K562 (cell line): Measurements from ENCODE around the gene STMN3. TPM values are rescaled to one million over a fixed set of nuclear protein-coding genes. Genes with fewer than 3 reads are reported as not detected.

Experiments
- BACH1 ChIP-seq: fragments of 200-800 bp; sonication (Bioruptor generic); IDR thresholded peaks from 2 replicates; pipeline ENCODE4 v1.6.1; 2016; ENCODE audit warnings: missing genetic modification characterization, missing compliant biosample characterization
- GATAD2A ChIP-seq: fragments of 450-650 bp; IDR thresholded peaks from 2 replicates; pipeline ENCODE4 v1.6.1; 2017
- ILF3 ChIP-seq: fragments of 450-650 bp; IDR thresholded peaks from 2 replicates; pipeline ENCODE4 v1.6.1; 2018; ENCODE audit warnings: antibody characterized with exemption, mild to moderate bottlenecking, moderate library complexity, borderline replicate concordance
- KLF1 ChIP-seq: fragments of 450-650 bp; IDR thresholded peaks from 2 replicates; pipeline ENCODE4 v1.6.1; 2016; ENCODE audit warnings: missing genetic modification characterization, missing compliant biosample characterization
- L3MBTL2 ChIP-seq: fragments of 450-650 bp; IDR thresholded peaks from 2 replicates; pipeline ENCODE4 v1.6.1; 2016; ENCODE audit warnings: mild to moderate bottlenecking, moderate library complexity
- MEF2A ChIP-seq: IDR thresholded peaks from 2 replicates; pipeline ENCODE4 v1.6.1; 2011; ENCODE audit warnings: low read depth, mild to moderate bottlenecking, low read length, moderate library complexity; ENCODE audit not compliant: control insufficient read depth
- NR2C2 ChIP-seq, 2 experiments: fragments of 200-800 bp in 1 of 2; sonication (Bioruptor generic) in 1 of 2; sonication (generic) in 1 of 2; formaldehyde crosslinking in 1 of 2; IDR thresholded peaks; 2 replicates each; pipeline versions ENCODE4 v1.6.1 to v1.8.0; 2016 to 2022; ENCODE audit warnings: mild to moderate bottlenecking in 1 of 2, missing compliant biosample characterization in 1 of 2, missing genetic modification characterization in 1 of 2, missing genetic modification reagents in 1 of 2
- POLR2G ChIP-seq: fragments of 200-400 bp; formaldehyde crosslinking; IDR thresholded peaks from 2 replicates; pipeline ENCODE4 v1.6.1; 2017; ENCODE audit warnings: low read depth, mild to moderate bottlenecking, antibody characterized with exemption, low read length, moderate library complexity
- SRSF1 ChIP-seq: fragments of 200-400 bp; formaldehyde crosslinking; IDR thresholded peaks from 2 replicates; pipeline ENCODE4 v1.6.1; 2017; ENCODE audit warnings: mild to moderate bottlenecking, low read depth, low read length, moderate library complexity
- ZBTB1 ChIP-seq: sonication (generic); formaldehyde crosslinking; IDR thresholded peaks from 2 replicates; pipeline ENCODE4 v1.8.1; 2023; ENCODE audit warnings: missing genetic modification reagents, low read depth, mild to moderate bottlenecking, borderline replicate concordance
- ZKSCAN3 ChIP-seq: fragments of 250-450 bp; sonication (Bioruptor Pico); IDR thresholded peaks from 2 replicates; pipeline ENCODE4 v1.4.0; 2020
- ZNF444 ChIP-seq: fragments of 250-450 bp; sonication (Bioruptor Pico); IDR thresholded peaks from 2 replicates; pipeline ENCODE4 v1.4.0; 2020; ENCODE audit warnings: mild to moderate bottlenecking, moderate library complexity
- ZNF79 ChIP-seq: fragments of 250-450 bp; sonication (Bioruptor Pico); IDR thresholded peaks from 2 replicates; pipeline ENCODE4 v1.4.0; 2020; ENCODE audit warnings: low read depth, mild to moderate bottlenecking, moderate library complexity
- polyA plus RNA-seq, 8 experiments: library from polyadenylated mRNA; depleted of rRNA in 4 of 8; stranded (reverse) in 5 of 8; unstranded in 3 of 8; fragments of >200 nt; fragmentation: Nextera tagmentation in 2 of 8; fragmentation: Illumina TruSeq in 1 of 8; extraction: Ambion mirVana in 2 of 8; extraction: Trizol in 1 of 8; gene quantifications; 2 replicates each; pipeline versions ENCODE4 v1.2.1 to v1.2.3, GENCODE V29; 2011 to 2014; ENCODE audit warnings: inconsistent platforms in 1 of 8, missing spikeins in 1 of 8
- total RNA-seq, 7 experiments: library from RNA; depleted of rRNA in 6 of 7; stranded (reverse); fragments of >200 nt in 6 of 7; fragmentation: Illumina TruSeq in 2 of 7; extraction: Trizol in 2 of 7; gene quantifications; 2 replicates each; pipeline versions ENCODE4 v1.2.1 to v1.2.3, GENCODE V29; 2011 to 2021; ENCODE audit warnings: low replicate concordance in 1 of 7
- TF ChIP-seq, protein P1 (sequence below): sonication (generic); formaldehyde crosslinking; IDR thresholded peaks from 2 replicates; pipeline ENCODE4 v1.8.1; 2023; ENCODE audit warnings: mild to moderate bottlenecking, missing genetic modification reagents
- TF ChIP-seq, protein P2 (sequence below): sonication (generic); formaldehyde crosslinking; IDR thresholded peaks from 2 replicates; pipeline ENCODE4 v1.8.1; 2023; ENCODE audit warnings: mild to moderate bottlenecking, missing genetic modification reagents
- TF ChIP-seq, protein P3 (sequence below): fragments of 250-450 bp; sonication (Bioruptor Pico); IDR thresholded peaks from 2 replicates; pipeline ENCODE4 v1.8.0; 2021; ENCODE audit warnings: borderline replicate concordance, mild to moderate bottlenecking, moderate library complexity; ENCODE audit not compliant: poor library complexity, severe bottlenecking
- TF ChIP-seq, protein P4 (sequence below), 2 experiments: fragments of 450-650 bp; IDR thresholded peaks; 2 replicates each; pipeline ENCODE4 v1.6.1; 2018; ENCODE audit warnings: mild to moderate bottlenecking in 2 of 2, low read depth in 1 of 2; ENCODE audit not compliant: partially characterized antibody in 2 of 2
- TF ChIP-seq, protein P5 (sequence below): fragments of 250-450 bp; sonication (Bioruptor Pico); IDR thresholded peaks from 2 replicates; pipeline ENCODE4 v1.9.0; 2021; ENCODE audit warnings: mild to moderate bottlenecking

STMN3 gene
- total and polyA plus RNA-seq, 9 of the 15 experiments (the other 6 are each of a cell fraction or from before 2014, with no cell fraction given) = 0.70 to 65.6 (median 29.4) TPM

DNA sequence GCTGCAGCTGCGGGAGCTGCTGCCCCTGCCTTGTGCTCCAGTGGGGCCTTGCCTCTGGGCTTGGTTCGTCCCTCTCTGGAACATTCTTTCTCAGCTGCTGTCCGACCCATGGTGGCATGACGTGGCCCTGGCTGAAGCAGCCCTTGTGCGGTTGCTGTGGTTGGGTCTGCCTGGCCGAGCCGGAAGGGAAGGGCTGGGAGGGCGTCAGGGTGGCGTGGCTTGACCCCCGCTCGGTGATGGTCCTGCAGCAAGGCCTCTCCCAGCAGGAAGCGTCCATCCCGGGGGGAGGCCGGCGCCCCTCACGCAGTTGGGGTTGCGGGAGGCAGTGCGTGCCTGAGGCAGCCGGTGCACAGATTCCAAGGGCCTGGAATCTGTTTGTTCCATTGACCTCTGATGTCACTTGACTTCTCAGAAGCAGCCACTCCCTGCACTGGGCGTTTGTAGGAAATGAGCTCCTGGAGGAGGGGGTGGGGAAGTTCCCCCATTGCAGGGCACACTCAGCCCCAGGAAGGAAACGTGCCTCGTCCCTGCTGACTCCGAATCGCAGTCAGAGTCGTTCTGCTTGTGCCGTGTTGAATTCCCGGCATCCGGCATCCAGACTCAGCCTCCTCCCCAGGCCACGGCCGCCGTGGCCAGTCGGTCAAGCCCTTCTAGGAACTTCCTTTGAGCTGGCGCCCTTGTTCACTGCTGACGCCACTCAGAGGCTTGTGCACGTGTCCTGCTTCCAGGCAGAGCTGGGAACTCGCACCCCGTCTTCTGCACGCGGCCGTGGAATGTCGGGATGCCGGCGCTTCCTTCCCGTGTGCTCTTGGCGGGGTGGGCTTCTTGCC is 33.5 kb upstream of the STMN3 start (continued):
- TF ChIP-seq, protein P1, sequence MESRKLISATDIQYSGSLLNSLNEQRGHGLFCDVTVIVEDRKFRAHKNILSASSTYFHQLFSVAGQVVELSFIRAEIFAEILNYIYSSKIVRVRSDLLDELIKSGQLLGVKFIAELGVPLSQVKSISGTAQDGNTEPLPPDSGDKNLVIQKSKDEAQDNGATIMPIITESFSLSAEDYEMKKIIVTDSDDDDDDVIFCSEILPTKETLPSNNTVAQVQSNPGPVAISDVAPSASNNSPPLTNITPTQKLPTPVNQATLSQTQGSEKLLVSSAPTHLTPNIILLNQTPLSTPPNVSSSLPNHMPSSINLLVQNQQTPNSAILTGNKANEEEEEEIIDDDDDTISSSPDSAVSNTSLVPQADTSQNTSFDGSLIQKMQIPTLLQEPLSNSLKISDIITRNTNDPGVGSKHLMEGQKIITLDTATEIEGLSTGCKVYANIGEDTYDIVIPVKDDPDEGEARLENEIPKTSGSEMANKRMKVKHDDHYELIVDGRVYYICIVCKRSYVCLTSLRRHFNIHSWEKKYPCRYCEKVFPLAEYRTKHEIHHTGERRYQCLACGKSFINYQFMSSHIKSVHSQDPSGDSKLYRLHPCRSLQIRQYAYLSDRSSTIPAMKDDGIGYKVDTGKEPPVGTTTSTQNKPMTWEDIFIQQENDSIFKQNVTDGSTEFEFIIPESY (CRISPR knock-in tag) = peak; percentile 75
- TF ChIP-seq POLR2G = peak; percentile 66
- 0 out of 2 replicates have a peak, but pooled peaks have one; percentile 12 for TF ChIP-seq NR2C2 (CRISPR knock-in tag; IDR thresholded peaks at IDR 0.05)
- TF ChIP-seq NR2C2 (tag; IDR thresholded peaks at IDR 0.05) = 0 out of 2 replicates have a peak, but pooled peaks have one; percentile 21
- TF ChIP-seq ILF3 = no peak
- TF ChIP-seq ZNF444 (CRISPR knock-in tag) = no peak
- no peak for TF ChIP-seq SRSF1
- TF ChIP-seq, protein P2, sequence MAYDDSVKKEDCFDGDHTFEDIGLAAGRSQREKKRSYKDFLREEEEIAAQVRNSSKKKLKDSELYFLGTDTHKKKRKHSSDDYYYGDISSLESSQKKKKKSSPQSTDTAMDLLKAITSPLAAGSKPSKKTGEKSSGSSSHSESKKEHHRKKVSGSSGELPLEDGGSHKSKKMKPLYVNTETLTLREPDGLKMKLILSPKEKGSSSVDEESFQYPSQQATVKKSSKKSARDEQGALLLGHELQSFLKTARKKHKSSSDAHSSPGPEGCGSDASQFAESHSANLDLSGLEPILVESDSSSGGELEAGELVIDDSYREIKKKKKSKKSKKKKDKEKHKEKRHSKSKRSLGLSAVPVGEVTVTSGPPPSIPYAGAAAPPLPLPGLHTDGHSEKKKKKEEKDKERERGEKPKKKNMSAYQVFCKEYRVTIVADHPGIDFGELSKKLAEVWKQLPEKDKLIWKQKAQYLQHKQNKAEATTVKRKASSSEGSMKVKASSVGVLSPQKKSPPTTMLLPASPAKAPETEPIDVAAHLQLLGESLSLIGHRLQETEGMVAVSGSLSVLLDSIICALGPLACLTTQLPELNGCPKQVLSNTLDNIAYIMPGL (CRISPR knock-in tag) = no peak
- TF ChIP-seq ZKSCAN3 = no peak
- no peak for TF ChIP-seq BACH1 (tag)
- TF ChIP-seq ZBTB1 (CRISPR knock-in tag) = peak; percentile 89
- no peak for TF ChIP-seq GATAD2A
- TF ChIP-seq, protein P3, sequence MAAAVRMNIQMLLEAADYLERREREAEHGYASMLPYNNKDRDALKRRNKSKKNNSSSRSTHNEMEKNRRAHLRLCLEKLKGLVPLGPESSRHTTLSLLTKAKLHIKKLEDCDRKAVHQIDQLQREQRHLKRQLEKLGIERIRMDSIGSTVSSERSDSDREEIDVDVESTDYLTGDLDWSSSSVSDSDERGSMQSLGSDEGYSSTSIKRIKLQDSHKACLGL (CRISPR knock-in tag) = no peak
- TF ChIP-seq, protein P4, sequence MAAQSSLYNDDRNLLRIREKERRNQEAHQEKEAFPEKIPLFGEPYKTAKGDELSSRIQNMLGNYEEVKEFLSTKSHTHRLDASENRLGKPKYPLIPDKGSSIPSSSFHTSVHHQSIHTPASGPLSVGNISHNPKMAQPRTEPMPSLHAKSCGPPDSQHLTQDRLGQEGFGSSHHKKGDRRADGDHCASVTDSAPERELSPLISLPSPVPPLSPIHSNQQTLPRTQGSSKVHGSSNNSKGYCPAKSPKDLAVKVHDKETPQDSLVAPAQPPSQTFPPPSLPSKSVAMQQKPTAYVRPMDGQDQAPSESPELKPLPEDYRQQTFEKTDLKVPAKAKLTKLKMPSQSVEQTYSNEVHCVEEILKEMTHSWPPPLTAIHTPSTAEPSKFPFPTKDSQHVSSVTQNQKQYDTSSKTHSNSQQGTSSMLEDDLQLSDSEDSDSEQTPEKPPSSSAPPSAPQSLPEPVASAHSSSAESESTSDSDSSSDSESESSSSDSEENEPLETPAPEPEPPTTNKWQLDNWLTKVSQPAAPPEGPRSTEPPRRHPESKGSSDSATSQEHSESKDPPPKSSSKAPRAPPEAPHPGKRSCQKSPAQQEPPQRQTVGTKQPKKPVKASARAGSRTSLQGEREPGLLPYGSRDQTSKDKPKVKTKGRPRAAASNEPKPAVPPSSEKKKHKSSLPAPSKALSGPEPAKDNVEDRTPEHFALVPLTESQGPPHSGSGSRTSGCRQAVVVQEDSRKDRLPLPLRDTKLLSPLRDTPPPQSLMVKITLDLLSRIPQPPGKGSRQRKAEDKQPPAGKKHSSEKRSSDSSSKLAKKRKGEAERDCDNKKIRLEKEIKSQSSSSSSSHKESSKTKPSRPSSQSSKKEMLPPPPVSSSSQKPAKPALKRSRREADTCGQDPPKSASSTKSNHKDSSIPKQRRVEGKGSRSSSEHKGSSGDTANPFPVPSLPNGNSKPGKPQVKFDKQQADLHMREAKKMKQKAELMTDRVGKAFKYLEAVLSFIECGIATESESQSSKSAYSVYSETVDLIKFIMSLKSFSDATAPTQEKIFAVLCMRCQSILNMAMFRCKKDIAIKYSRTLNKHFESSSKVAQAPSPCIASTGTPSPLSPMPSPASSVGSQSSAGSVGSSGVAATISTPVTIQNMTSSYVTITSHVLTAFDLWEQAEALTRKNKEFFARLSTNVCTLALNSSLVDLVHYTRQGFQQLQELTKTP (IDR thresholded peaks at IDR 0.05; ENCODE audit: low read depth in 1 of 2, partially characterized antibody in 2 of 2) = no peak
- peak; percentile 23; the same call in 1 of the 2 replicates for TF ChIP-seq KLF1
- TF ChIP-seq MEF2A = no peak
- TF ChIP-seq, protein P5, sequence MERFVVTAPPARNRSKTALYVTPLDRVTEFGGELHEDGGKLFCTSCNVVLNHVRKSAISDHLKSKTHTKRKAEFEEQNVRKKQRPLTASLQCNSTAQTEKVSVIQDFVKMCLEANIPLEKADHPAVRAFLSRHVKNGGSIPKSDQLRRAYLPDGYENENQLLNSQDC (CRISPR knock-in tag) = no peak
- 0 out of 2 replicates have a peak, but pooled peaks have one; percentile 14 for TF ChIP-seq L3MBTL2
- no peak for TF ChIP-seq ZNF79 (CRISPR knock-in tag)
